Lung (tissue), 12 donors: ENCODE measurements around the gene A3GALT2. TPM values are rescaled to one million over a fixed set of nuclear protein-coding genes. Genes with fewer than 3 reads are reported as not detected.

ENCODE experiments used
- ATAC-seq: fragments of 200-7000 bp; cut with Tn5 transposase; one replicate; pipeline ENCODE4 v1.9.1; 2020; ENCODE audit warnings: moderate number of reproducible peaks; ENCODE audit not compliant: insufficient read depth, low FRiP score
- DNase-seq, 3 donors: peaks; one replicate each; pipeline ENCODE4 v3.0.0-alpha.2; 2013 to 2017
- H3K27ac ChIP-seq, 2 donors: one replicate each; pipeline ENCODE4 v1.5.1; 2013; ENCODE audit warnings: mild to moderate bottlenecking in 2 of 2, moderate library complexity in 2 of 2, control low read depth in 1 of 2, inconsistent platforms in 1 of 2, low read depth in 1 of 2, low read length in 1 of 2
- H3K27me3 ChIP-seq, 3 donors: one replicate each; pipeline ENCODE4 v1.5.1; 2013; ENCODE audit warnings: low read length in 2 of 3; ENCODE audit not compliant: control insufficient read depth in 3 of 3, insufficient read depth in 3 of 3
- H3K36me3 ChIP-seq, 4 donors: one replicate each; pipeline ENCODE4 v1.5.1; 2013; ENCODE audit warnings: low read length in 4 of 4, mild to moderate bottlenecking in 1 of 4, moderate library complexity in 1 of 4; ENCODE audit not compliant: control insufficient read depth in 4 of 4, insufficient read depth in 4 of 4
- H3K4me1 ChIP-seq, 5 donors: one replicate each; pipeline ENCODE4 v1.5.1; 2013; ENCODE audit warnings: low read length in 5 of 5, mild to moderate bottlenecking in 2 of 5, moderate library complexity in 1 of 5; ENCODE audit not compliant: control insufficient read depth in 5 of 5, insufficient read depth in 5 of 5
- H3K4me3 ChIP-seq: one replicate; pipeline ENCODE4 v1.5.1; 2013; ENCODE audit warnings: mild to moderate bottlenecking, control low read depth, moderate library complexity
- H3K9ac ChIP-seq, 2 donors: one replicate each; pipeline ENCODE4 v1.5.1; 2013; ENCODE audit warnings: low read length in 2 of 2, control low read depth in 1 of 2; ENCODE audit not compliant: insufficient read depth in 1 of 2
- H3K9me3 ChIP-seq, 4 donors: one replicate each; pipeline ENCODE4 v1.5.1; 2013; ENCODE audit warnings: low read length in 3 of 4, mild to moderate bottlenecking in 1 of 4, moderate library complexity in 1 of 4; ENCODE audit not compliant: control insufficient read depth in 4 of 4, insufficient read depth in 3 of 4
- CTCF ChIP-seq: IDR thresholded peaks from 2 replicates; pipeline ENCODE4 v1.5.1; 2012; ENCODE audit warnings: mild to moderate bottlenecking; ENCODE audit errors: control extremely low read depth, extremely low read depth
- WGBS, 2 donors: extraction: QIAGEN DNeasy Blood & Tissue Kit; methylation state at CpG; one replicate each; pipeline ENCODE4 v1.1.7; 2013; 5-methylcytosine and 5-hydroxymethylcytosine counted together
- polyA plus RNA-seq, 2 donors: library from polyadenylated mRNA; stranded (reverse); fragments of 200-250 nt; gene quantifications; one replicate each; pipeline ENCODE4 v1.2.1, GENCODE V29; 2013
- total RNA-seq, 2 donors: library from RNA; depleted of rRNA in 1 of 2; stranded (reverse); fragments of >200 nt in 1 of 2; gene quantifications; one replicate each; pipeline ENCODE4 v1.2.1, GENCODE V29; 2014 to 2021
- donor health status: control.
- donor health status: control.
- donor health status: Bipolar disorder and iron deficiency.
- donor health status: healthy.
- donor health status: DM: yes; HTN: yes; CAD: no.

A3GALT2 gene
- total and polyA plus RNA-seq, 4 donors = 0.07 to 0.28 TPM; not detected in 2

- TF ChIP-seq CTCF = no peak
- WGBS, 2 donors = 78 to 82% methylated on average over 8 of the region's 8 CpGs
- Histone ChIP-seq H3K9me3 (no peaks in the 10 kb centered on the region), H3K4me3 (no peak overlapping the region), H3K27me3 (no peaks in the 10 kb centered on the region), H3K9ac (no peak overlapping the region), H3K4me1 (peaks cover 0 to 2% (median 2%) of the 10 kb centered on the region in 5 donors), H3K36me3 (peaks cover 0 to 23% (median 8%) of the 10 kb centered on the region in 4 donors), H3K27ac (no peak overlapping the region)
- ATAC-seq = no peak
- peak in 2 of 3 donors; percentile 22 to 30 for DNase-seq
Measured at GRCh38 chr1:33286451-33287185, 34.3 kb downstream of the A3GALT2 start.

GRCh38 chr1:33284049-33284448, 36.8 kb downstream of the A3GALT2 start:
- TF ChIP-seq CTCF = no peak
- H3K36me3 ChIP-seq = peaks cover 0 to 27% (median 20%) of the 10 kb centered on the region in 4 donors
- H3K27ac ChIP-seq = no peak overlapping the region
- H3K4me1 ChIP-seq = peaks cover 0 to 2% (median 2%) of the 10 kb centered on the region in 5 donors
- no peak overlapping the region for H3K4me3 ChIP-seq
- 74 to 80% methylated on average over 6 of the region's 6 CpGs for WGBS, 2 donors
- no peak overlapping the region for H3K9ac ChIP-seq
- H3K27me3 ChIP-seq = no peaks in the 10 kb centered on the region
- no peak for DNase-seq
- no peak for ATAC-seq
- no peaks in the 10 kb centered on the region for H3K9me3 ChIP-seq

GRCh38 chr1:33282791-33283190, 38.1 kb downstream of the A3GALT2 start:
- Histone ChIP-seq H3K27ac (no peak overlapping the region), H3K4me1 (peaks cover 0 to 2% (median 0%) of the 10 kb centered on the region in 5 donors), H3K27me3 (no peaks in the 10 kb centered on the region), H3K9me3 (no peaks in the 10 kb centered on the region), H3K9ac (no peak overlapping the region), H3K36me3 (peaks cover 0 to 28% (median 21%) of the 10 kb centered on the region in 4 donors), H3K4me3 (no peak overlapping the region)
- 89 to 93% methylated on average over 3 of the region's 3 CpGs for WGBS, 2 donors
- no peak for TF ChIP-seq CTCF
- no peak for ATAC-seq
- DNase-seq = no peak
